ENCODE results near the gene KLHL25. TPM values are rescaled to one million over a fixed set of nuclear protein-coding genes. Genes with fewer than 3 reads are reported as not detected.

Gene KLHL25
- total and polyA plus RNA-seq, 2 of the 8 experiments (the other 6 are each of a cell fraction or from before 2014, with no cell fraction given), result 16.5 to 22.0 TPM

DNA sequence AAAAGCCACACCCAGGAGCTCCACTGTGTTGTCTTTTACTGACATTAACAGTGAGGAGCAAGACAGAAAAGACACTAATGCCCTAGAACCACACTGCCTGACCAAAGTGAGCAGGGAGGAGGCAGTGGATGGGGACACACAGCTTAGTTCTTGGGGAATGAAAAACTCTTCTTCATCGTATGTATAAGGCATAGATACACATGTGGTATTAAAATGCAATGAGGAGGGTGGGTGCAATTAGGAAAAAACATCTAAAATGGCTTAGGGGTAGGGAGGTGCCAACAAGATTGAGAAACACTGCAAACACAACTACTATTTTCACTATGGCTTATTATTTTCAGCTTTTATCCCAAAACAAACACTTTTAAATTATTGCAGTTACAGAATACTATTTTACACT, 15.5 kb downstream of the KLHL25 start:
- Histone ChIP-seq H3K27me3 (replicated peaks in 1 of 4; ENCODE audit: control insufficient read depth in 3 of 4, extremely low read depth in 1 of 4, insufficient read depth in 3 of 4, low read length in 3 of 4) (no peaks in the 10 kb centered on the region), H3K23ac (ENCODE audit: insufficient read length) (no peak overlapping the region), H4K91ac (replicated peaks; ENCODE audit: insufficient read length, low read length) (no peak overlapping the region), H3K56ac (replicated peaks; ENCODE audit: insufficient read length, low read depth, low read length) (no peak overlapping the region), H2AFZ (ENCODE audit: low read length) (no peak overlapping the region), H2BK5ac (ENCODE audit: low read depth, low read length) (no peak overlapping the region), H3K9ac (replicated peaks in 1 of 4; ENCODE audit: extremely low read depth in 1 of 4, low read depth in 3 of 4, low read length in 3 of 4) (no peak overlapping the region), H4K8ac (ENCODE audit: extremely low read depth, insufficient read depth, low read length) (no peak overlapping the region), H3K18ac (ENCODE audit: extremely low read depth, low read length) (no peak overlapping the region), H3K9me3 (ENCODE audit: insufficient read depth in 2 of 2, low read depth in 1 of 2, low read length in 1 of 2) (no peaks in the 10 kb centered on the region), H3K79me2 (ENCODE audit: control insufficient read depth in 1 of 2, insufficient read depth in 2 of 2, low read length in 2 of 2) (peaks cover 0 to 90% of the 10 kb centered on the region in 2 experiments; a peak in 3 of 4 replicates), H3K36me3 (ENCODE audit: control insufficient read depth in 2 of 4, insufficient read depth in 4 of 4, low read length in 3 of 4) (no peaks in the 10 kb centered on the region), H2BK12ac (ENCODE audit: low read depth, low read length) (no peak overlapping the region), H2BK15ac (ENCODE audit: low read length) (no peak overlapping the region), H3K14ac (ENCODE audit: insufficient read length) (no peak overlapping the region), H2BK20ac (ENCODE audit: low read length) (no peak overlapping the region), H2AK5ac (ENCODE audit: low read depth, low read length) (no peak overlapping the region), H2BK120ac (replicated peaks; ENCODE audit: low read depth, low read length) (no peak overlapping the region), H3K79me1 (ENCODE audit: low read depth, low read length) (peaks cover 40% of the 10 kb centered on the region), H3K4me1 (replicated peaks in 1 of 4; ENCODE audit: control insufficient read depth in 3 of 4, insufficient read depth in 4 of 4, low read length in 3 of 4) (no peaks in the 10 kb centered on the region; a peak in 2 of 7 replicates), H4K5ac (ENCODE audit: insufficient read length, low read depth, low read length) (no peak overlapping the region), H3K4me2 (ENCODE audit: insufficient read depth in 1 of 2, low read depth in 2 of 2, low read length in 2 of 2) (no peak overlapping the region), H3K4me3 (ENCODE audit: extremely low read depth in 1 of 4, insufficient read depth in 2 of 4, low read depth in 3 of 4, low read length in 4 of 4) (no peak overlapping the region), H3K27ac (ENCODE audit: low read depth, low read length) (no peak overlapping the region), H3K4ac (replicated peaks; ENCODE audit: insufficient read length, low read depth, low read length) (no peak overlapping the region), H3K23me2 (ENCODE audit: low read depth, low read length) (no peaks in the 10 kb centered on the region), H4K20me1 (replicated peaks in 1 of 2; ENCODE audit: control insufficient read depth in 1 of 2, insufficient read depth in 2 of 2, low read length in 2 of 2) (peaks cover 15 to 25% of the 10 kb centered on the region in 2 experiments)
- TF ChIP-seq EGR1 (IDR thresholded peaks at IDR 0.05; ENCODE audit: borderline replicate concordance, low read depth, low read length) (no peak), KDM5A (IDR thresholded peaks at IDR 0.05; ENCODE audit: low read length) (no peak), TEAD4 (IDR thresholded peaks at IDR 0.05; ENCODE audit: low read depth, low read length) (no peak), SP4 (IDR thresholded peaks at IDR 0.05; ENCODE audit: low read length) (no peak), SAP30 (IDR thresholded peaks at IDR 0.05; ENCODE audit: insufficient read depth, insufficient replicate concordance, low read length) (no peak)
- TF ChIP-seq, protein P1, sequence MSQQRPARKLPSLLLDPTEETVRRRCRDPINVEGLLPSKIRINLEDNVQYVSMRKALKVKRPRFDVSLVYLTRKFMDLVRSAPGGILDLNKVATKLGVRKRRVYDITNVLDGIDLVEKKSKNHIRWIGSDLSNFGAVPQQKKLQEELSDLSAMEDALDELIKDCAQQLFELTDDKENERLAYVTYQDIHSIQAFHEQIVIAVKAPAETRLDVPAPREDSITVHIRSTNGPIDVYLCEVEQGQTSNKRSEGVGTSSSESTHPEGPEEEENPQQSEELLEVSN (IDR thresholded peaks at IDR 0.05), result no peak
- 95% methylated on average over 1 of the region's 1 CpG; no CpG with 5 or more reads in 1 of the 2 experiments for whole genome bisulfite sequencing, 2 experiments (ENCODE audit: extremely low coverage in 1 of 2, insufficient coverage in 1 of 2, insufficient read length in 1 of 2, insufficient replicate concordance in 2 of 2, low coverage in 1 of 2, low lambda C conversion rate in 2 of 2, missing lambda C conversion rate in 1 of 2)
- POLR2A ChIA-PET (ENCODE audit: partially characterized antibody), result interaction anchor here (2.2 kb wide), 1 partner anchor 15 kb away, joined by 5 read pairs; no protein-coding TSS in a partner anchor
- DNase-seq (ENCODE audit: low read depth in 1 of 2, low spot score in 2 of 2) (no peak), FAIRE-seq (no peak)
- CTCF ChIA-PET (ENCODE audit: partially characterized antibody), result interaction anchor here (1.7 to 2.4 kb wide), 3 partner anchors 8 to 40 kb away, joined by 3 to 16 read pairs (median 6); no protein-coding TSS in a partner anchor
